GM21576 (cell line): Measurements from ENCODE around the gene SCGB1A1.
"Not testable (repeated sequence)": the region's sequence is repeated elsewhere in the genome, so short reads cannot be mapped to it uniquely, and the experiment has no call there.

Experiments
- ATAC-seq: cut with Tn5 transposase; IDR thresholded peaks from one replicate; pipeline ENCODE4 v1.9.1; 2021; ENCODE audit warnings: mild to moderate bottlenecking, moderate library complexity; ENCODE audit not compliant: unreplicated experiment

SCGB1A1 gene

DNA sequence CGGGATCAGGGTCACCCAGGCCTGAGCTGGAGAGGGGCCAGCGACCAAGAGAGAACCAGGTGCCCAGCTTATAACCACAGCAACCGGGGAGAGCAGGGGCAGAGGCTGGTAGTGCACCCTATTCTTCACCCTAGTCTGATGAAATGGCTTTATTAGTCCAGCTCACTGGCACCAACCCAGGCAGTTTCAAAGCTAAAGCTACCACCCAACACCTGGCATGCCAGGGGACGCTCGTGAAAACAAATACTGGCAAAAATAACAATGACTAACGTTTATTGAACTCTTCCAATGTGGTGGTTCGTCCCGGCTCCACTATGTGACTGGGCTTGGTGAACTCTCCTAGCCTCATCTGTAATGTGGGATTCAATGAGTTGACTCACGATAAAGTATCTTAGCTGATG lies 30.6 kb downstream of the SCGB1A1 start:
- no peak for ATAC-seq

DNA sequence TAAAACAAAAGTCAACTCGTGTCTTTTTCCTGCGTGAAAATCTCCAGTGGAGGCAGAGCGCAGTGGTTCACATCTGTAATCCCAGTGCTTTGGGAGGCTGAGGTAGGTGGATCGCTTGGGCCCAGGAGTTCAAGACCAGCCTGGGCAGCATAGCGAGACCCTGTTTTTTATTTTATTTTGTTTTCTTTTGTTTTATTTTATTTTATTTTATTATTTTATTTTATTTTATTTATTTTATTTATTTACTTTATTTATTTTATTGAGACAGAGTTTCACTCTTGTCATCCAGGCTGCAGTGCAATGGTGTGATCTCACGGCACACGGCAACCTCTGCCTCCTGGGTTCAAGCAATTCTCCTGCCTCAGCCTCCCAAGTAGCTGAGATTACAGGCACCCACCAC lies 31.1 kb downstream of the SCGB1A1 start:
- ATAC-seq = not testable (repeated sequence)

- ATAC-seq = no peak
Measured at GRCh38 chr11:62450543-62451240, 31.9 kb downstream of the SCGB1A1 start.

- no peak for ATAC-seq
Measured at GRCh38 chr11:62451241-62451621, 32.4 kb downstream of the SCGB1A1 start.

GRCh38 chr11:62452261-62452660 lies 33.4 kb downstream of the SCGB1A1 start:
- no peak for ATAC-seq

DNA sequence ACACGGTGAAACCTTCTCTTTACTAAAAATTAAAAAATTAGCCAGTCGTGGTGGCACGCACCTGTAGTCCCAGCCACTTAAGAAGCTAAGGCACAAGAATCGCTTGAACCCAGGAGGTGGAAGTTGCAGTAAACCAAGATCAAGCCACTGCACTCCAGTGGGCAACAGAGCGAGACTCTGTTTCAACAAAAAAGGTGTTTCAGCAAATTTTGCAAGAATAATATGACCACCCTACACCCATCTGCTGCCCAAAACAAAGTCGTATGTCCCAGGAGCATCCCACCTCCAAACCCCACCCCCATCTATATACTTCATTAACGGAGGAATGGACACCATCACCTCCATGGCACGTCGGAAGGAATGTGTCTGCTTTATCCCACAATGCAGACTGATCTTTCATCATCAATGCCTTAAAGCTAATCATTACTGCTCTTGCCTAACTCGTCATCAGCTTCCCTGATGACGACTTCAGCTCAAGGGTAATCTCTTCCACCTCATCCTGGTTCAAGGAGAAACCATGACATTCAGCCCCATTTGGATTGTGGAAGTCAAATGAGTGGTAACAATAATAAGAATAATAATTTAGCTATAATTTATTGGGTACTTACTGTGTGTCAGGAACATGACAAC lies 34.1 kb downstream of the SCGB1A1 start:
- no peak for ATAC-seq

DNA sequence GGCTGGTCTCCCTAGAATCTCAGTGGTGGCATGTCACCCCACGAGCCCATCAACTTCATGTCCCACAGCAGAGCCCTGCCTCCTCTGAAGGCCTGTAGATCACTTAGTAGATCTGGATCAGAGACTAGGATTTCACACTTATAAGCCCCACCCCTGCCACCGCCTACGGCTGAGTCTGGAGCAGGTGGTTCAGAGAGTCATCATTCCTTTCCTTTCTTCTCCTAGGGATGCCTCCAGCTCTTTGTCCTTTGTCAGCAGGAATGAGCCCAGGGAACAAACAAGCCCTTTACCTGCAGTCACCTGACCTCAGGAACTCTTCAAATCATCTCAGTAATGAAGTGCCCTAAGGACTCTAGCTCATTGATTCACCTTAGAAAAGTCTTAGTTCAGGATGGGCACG lies 37.8 kb downstream of the SCGB1A1 start:
- no peak for ATAC-seq

GRCh38 chr11:62457478-62457877 lies 38.6 kb downstream of the SCGB1A1 start:
- ATAC-seq = no peak

DNA sequence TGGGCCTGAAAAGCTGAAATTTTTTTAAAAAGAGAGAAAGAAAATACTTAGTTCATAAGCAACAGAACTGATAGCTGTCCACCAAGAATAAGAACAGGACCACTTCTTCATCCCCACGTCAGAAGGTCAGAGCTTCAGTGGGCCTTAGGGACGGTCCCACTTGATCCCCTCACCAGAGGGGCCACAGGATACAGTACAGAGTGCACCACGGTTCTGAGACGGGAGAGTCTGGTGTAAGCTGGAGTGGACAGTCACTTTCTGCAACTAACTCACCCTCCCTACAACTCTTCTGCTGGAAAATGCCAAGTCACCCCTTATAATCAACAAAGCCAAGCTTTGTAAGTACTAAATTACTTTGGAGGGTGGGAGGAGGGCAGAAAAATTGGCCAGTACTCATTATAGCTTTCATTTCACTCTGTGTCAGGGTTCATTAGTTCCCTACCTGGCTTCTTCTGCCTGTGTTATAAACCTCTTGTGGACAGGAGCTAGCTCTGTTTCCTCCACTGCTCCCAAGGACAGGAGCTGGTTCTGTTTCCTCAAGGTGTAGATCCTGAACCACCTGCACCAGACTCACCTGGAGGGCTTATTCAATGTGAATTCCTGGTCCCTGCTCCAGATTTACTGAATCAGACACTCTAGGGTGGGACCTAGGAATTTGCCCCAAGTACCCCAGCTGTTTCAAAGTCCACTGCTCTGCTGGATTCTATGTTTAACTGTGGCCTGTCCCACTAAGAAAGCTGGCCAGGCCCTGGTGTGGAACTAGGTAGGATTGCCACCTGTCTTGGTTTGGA lies 39.6 kb downstream of the SCGB1A1 start:
- no peak for ATAC-seq

GRCh38 chr11:62459080-62459479 lies 40.2 kb downstream of the SCGB1A1 start:
- ATAC-seq = no peak

DNA sequence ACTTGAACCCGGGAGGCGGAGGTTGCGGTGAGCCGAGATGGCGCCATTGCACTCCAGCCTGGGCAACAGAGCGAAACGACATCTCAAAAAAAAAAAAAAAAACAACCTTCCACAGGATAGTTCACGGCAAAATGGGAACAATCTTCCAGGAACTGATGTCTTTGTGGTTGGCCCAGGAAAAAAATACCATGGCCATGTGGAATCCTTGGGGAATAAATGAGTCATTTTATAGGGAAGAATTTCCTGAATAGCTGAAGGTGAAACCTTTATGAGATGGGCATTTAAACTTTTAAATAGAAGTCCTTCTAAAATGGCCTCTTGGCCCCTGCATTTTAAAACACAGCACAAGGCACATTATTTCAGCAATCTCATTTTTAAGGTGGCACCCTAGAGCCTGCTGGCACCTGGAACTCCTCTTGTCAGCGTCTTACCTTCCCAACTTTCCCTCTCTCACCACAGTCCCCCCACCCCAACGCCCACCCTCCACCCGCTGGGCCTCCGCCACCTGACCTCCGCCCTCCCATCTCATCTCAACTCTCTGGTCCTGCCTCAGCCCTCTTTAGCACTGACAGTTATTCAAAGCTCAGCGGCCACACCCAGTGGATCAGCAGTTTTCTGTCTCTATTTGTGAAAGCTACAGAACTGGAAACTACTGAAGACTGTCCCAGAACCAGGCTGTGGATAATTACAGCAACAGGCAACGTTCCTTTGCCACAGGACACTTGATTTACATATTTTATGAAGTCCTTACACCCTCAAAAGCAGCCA lies 43.1 kb downstream of the SCGB1A1 start:
- no peak for ATAC-seq

GRCh38 chr11:62462508-62462892 lies 43.7 kb downstream of the SCGB1A1 start:
- ATAC-seq = no peak

DNA sequence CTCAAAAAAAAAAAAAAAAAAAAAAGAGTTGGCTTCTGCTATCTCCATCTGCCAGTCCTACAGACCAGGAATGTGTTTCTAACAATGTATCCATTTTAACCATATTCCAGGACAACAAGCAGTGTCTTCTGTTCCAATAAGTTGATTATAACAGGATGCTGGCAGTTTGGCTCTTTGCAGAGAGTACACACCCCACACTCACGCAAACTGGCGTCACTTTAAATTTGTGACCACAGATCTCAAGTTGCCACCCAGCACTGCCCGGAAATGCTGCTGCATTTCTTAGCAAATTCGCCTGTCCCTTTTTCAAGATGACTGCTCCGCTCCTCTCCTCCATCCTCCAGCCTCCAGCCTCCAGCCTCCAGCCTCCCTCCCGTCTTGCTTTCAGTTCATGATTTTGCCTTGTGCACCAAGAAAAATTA lies 44.3 kb downstream of the SCGB1A1 start:
- no peak for ATAC-seq

DNA sequence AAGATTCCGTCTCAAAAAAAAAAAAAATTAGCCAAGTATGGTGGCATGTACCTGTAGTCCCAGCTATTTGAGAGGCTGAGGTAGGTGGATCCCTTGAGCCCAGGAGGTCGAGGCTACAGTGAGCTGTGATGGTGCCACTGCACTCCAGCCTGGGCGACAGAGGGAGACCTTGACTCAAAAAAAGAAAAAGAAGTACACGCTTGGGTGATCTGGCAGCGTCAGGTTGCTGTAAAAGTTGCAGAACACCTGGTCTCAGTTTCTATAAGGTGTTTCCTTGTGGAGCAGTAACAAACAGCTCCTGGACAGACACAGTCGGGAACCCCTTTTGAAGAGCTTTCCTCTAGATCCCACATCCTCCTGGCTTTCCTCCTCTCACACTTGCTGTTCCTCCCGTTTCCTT lies 45.8 kb downstream of the SCGB1A1 start:
- ATAC-seq = no peak

- ATAC-seq = no peak
Measured at GRCh38 chr11:62466444-62466843, 47.6 kb downstream of the SCGB1A1 start.

DNA sequence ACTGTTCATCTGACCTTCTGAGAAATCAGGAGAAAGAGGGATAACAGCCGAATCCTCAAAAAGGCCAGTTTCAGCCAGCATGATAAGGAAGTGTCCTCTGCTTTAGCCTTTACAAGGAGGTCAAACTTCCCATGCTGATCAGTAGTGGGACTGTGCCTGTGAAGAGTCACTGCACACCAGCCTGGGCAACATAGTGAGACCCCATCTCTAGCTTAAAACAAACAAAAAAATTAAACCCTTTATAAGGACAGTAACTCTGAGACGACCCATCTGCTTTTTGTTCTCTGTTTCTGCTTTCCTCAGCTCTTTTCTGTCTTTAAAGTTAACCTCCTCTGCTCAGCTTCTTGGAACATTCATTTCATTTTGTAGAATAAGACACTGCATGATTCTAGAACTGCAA lies 49.7 kb downstream of the SCGB1A1 start:
- no peak for ATAC-seq

GRCh38 chr11:62471603-62472002 lies 52.8 kb downstream of the SCGB1A1 start:
- no peak for ATAC-seq

- ATAC-seq = no peak
Measured at GRCh38 chr11:62472063-62472884, 53.4 kb downstream of the SCGB1A1 start.
